Muscle layer of colon (tissue), 2 donors: Measurements from ENCODE around the gene NAMPT.
"Not testable (repeated sequence)": the region's sequence is repeated elsewhere in the genome, so short reads cannot be mapped to it uniquely, and the experiment has no call there.

Experiments
- H3K27ac ChIP-seq: one replicate; pipeline ENCODE4 v1.7.0; 2013; ENCODE audit warnings: low read depth, mild to moderate bottlenecking, low read length, moderate library complexity
- H3K27me3 ChIP-seq, 2 donors: one replicate each; pipeline ENCODE4 v1.7.0; 2013; ENCODE audit warnings: low read length in 2 of 2, mild to moderate bottlenecking in 2 of 2; ENCODE audit not compliant: insufficient read depth in 2 of 2, control insufficient read depth in 1 of 2
- H3K36me3 ChIP-seq: one replicate; pipeline ENCODE4 v1.7.0; 2013; ENCODE audit warnings: mild to moderate bottlenecking, low read length; ENCODE audit not compliant: insufficient read depth
- H3K4me1 ChIP-seq: one replicate; pipeline ENCODE4 v1.7.0; 2013; ENCODE audit warnings: mild to moderate bottlenecking, low read length; ENCODE audit not compliant: insufficient read depth
- H3K4me3 ChIP-seq, 2 donors: one replicate each; pipeline ENCODE4 v1.7.0; 2013; ENCODE audit warnings: low read length in 2 of 2, low read depth in 1 of 2, mild to moderate bottlenecking in 1 of 2, moderate library complexity in 1 of 2
- H3K9ac ChIP-seq: one replicate; pipeline ENCODE4 v1.7.0; 2013; ENCODE audit warnings: low read length
- H3K9me3 ChIP-seq: one replicate; pipeline ENCODE4 v1.7.0; 2013; ENCODE audit warnings: mild to moderate bottlenecking, low read length
- donor health status: abdominal sarcoma.
- donor health status: Adenocarcinoma of cecum.

NAMPT gene

GRCh38 chr7:106284714-106285050, at the start of gene NAMPT:
Gene NAMPT, minus strand, starts transcription at chr7:106284983. Its CDS starts 99 bp downstream, at chr7:106284884.
- Histone ChIP-seq H3K4me3 (peak within 1 kb of the TSS; percentile 68 to 94), H3K27ac (peak within 1 kb of the TSS; percentile 99), H3K36me3 (no peaks in the 10 kb centered on the region), H3K9me3 (no peaks in the 10 kb centered on the region), H3K9ac (peak within 1 kb of the TSS; percentile 93), H3K27me3 (no peaks in the 10 kb centered on the region), H3K4me1 (peaks cover 11% of the 10 kb centered on the region)

GRCh38 chr7:106332201-106332600, 47.4 kb upstream of the NAMPT start:
- H3K9ac ChIP-seq, result no peak overlapping the region
- H3K27ac ChIP-seq, result no peak overlapping the region
- H3K4me3 ChIP-seq, result no peak overlapping the region
- H3K36me3 ChIP-seq, result no peaks in the 10 kb centered on the region
- H3K27me3 ChIP-seq, result no peaks in the 10 kb centered on the region
- no peaks in the 10 kb centered on the region for H3K9me3 ChIP-seq
- peaks cover 8% of the 10 kb centered on the region for H3K4me1 ChIP-seq

DNA sequence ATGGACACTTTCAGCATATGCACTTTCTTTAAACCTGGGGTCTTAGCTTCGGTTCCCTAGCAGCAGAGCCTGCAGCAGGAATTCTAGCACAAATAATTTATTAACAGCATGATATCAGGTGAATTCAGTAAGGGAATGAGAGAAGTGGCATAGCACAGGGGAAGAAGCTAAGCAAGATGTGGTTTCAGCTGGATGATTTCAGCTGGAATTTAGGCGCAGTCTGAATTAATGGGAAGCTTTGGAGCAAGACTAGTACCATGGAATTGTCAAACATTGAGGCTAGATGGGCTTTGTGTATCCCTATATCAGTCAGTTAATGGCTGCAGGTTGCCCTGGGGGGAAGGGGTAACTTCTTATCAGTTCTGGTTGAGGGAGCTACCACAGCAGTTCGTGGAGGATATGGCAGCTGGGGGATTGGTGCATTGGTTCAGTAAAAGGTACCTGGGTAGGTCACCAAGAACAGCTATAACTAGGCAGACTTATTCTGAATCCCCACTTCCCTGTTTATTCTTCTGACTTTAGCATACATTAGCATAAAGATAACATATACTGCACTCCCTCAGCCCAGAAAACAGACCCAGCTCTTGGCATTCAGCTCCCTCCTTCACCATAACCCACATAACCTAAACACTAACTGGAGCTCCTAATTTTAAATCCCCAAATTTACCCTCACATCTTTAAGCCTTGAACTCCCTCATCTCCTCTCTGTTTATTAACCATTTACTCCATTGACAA, 46.8 kb upstream of the NAMPT start:
- H3K27me3 ChIP-seq, result no peaks in the 10 kb centered on the region

DNA sequence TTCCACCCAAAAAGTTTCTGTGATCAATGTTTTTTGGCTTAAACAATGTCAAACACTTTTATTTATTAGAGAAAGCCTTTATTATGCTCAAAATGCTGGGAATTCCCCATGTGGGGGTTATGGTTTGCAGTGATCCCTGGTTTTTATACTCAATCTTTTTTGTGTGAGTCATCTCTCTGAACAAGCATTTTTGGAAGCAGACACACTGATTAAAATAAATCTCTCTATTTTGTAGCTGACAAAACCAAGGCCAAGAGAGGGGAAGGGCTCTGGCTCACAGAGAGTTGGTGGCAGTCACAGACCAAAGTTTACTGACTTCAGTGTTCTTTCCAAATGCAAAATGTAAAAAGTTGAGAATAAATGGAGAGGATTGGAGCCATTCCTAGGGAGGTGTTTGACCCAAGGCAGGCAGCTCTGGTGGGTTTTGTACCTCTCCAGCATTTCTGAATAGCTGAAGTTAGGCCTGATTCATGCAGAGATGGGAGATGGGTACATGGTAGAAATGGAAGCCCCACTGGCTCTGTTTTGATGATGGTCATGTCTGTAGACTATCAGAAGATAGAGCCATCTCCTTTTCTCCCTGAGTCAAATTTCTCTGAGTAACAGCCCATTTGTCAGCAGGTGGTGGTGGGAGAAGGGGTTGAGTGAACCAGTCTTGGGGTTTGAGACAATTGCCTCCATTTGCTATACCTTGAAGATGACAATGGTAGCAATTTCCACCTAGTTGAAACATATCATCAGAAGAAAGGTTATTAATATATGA, 45.4 kb upstream of the NAMPT start:
- Histone ChIP-seq H3K9ac (no peak overlapping the region), H3K4me3 (no peak overlapping the region), H3K27me3 (no peaks in the 10 kb centered on the region), H3K4me1 (peaks cover 5% of the 10 kb centered on the region), H3K36me3 (no peaks in the 10 kb centered on the region), H3K9me3 (no peaks in the 10 kb centered on the region), H3K27ac (no peak overlapping the region)

More for the DNA sequence above, 46.8 kb upstream of the NAMPT start:
- H3K4me1 ChIP-seq, result peaks cover 8% of the 10 kb centered on the region
- no peak overlapping the region for H3K9ac ChIP-seq
- no peak overlapping the region for H3K4me3 ChIP-seq
- no peaks in the 10 kb centered on the region for H3K9me3 ChIP-seq
- no peak overlapping the region for H3K27ac ChIP-seq
- H3K36me3 ChIP-seq, result no peaks in the 10 kb centered on the region

- Histone ChIP-seq H3K9me3 (no peaks in the 10 kb centered on the region), H3K4me1 (peaks cover 5% of the 10 kb centered on the region), H3K9ac (no peak overlapping the region), H3K27ac (no peak overlapping the region), H3K36me3 (no peaks in the 10 kb centered on the region), H3K27me3 (no peaks in the 10 kb centered on the region), H3K4me3 (no peak overlapping the region)
Observed at GRCh38 chr7:106329408-106329807, 44.6 kb upstream of the NAMPT start.

DNA sequence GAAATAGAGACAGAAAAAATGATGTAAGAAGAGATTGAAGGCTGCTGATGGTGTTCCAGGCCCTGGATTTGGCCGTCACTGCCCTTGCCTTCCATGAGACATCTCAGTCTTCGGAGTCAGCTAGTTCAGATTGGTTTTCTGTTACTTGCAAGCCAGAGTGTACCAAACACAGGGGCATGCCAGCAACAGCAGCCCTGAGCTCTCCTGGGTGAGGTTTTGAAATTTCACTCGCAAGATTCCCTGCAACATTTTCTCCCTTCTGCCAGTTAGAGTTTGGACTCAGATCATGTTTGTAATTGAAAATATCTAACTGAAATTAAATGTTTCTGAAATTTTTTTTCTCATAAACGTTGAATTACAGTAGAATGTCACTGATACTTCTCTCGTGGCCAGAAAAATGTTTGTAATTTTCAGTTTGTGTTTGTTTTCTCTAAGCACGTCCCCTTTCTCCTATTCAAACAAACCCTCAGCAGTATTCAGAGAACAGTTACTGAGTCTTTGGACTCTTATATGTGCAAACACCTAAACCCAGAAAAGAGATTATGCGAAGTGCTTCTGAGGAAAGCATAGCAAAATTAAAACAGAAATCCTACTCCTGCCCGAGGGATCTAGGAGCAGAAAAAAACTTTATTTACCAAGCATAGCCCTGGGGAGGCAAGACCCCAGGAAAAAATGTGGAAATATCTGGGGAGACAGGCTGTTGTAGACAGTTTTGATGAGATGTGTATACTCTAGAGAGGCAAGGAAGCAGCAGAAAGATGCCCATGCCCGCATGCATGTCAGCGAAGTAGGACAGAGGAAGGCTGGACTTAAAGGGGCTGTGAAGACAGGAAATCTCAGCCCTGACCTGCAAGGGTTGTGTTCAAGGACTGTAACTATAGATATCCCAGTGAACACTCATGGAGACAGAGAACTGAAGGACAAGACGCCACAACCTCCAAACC, 43.0 kb upstream of the NAMPT start:
- H3K9me3 ChIP-seq, result no peaks in the 10 kb centered on the region
- no peaks in the 10 kb centered on the region for H3K27me3 ChIP-seq
- H3K9ac ChIP-seq, result no peak overlapping the region
- no peaks in the 10 kb centered on the region for H3K36me3 ChIP-seq
- no peak overlapping the region for H3K27ac ChIP-seq
- no peak overlapping the region for H3K4me3 ChIP-seq
- H3K4me1 ChIP-seq, result peaks cover 5% of the 10 kb centered on the region

- Histone ChIP-seq H3K27me3 (no peaks in the 10 kb centered on the region), H3K27ac (no peak overlapping the region), H3K9me3 (no peaks in the 10 kb centered on the region), H3K36me3 (no peaks in the 10 kb centered on the region), H3K4me3 (no peak overlapping the region), H3K4me1 (peaks cover 5% of the 10 kb centered on the region), H3K9ac (no peak overlapping the region)
Observed at GRCh38 chr7:106326594-106327537, 42.1 kb upstream of the NAMPT start.

GRCh38 chr7:106324509-106324908, 39.7 kb upstream of the NAMPT start:
- not testable (repeated sequence) for H3K36me3 ChIP-seq, H3K9me3 ChIP-seq, H3K9ac ChIP-seq, H3K4me3 ChIP-seq, H3K27ac ChIP-seq, H3K4me1 ChIP-seq, H3K27me3 ChIP-seq

DNA sequence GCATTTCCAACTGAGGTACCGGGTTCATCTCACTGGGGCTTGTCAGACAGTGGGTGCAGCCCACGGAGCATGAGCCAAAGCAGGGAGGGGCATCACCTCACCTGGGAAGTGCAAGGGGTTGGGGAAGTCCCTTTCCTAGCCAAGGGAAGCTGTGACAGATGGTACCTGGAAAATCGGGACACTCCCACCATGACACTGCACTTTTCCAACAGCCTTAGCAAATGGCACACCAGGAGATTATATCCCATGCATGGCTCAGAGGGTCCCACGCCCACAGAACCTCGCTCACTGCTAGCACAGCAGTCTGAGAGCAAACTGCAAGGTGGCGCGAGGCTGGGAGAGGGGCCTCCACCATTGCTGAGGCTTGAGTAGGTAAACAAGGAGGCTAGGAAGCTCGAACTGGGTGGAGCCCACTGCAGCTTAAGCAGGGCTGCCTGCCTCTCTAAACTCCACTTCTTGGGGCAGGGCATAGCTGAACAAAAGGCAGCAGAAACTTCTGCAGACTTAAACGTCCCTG, 35.5 kb upstream of the NAMPT start:
- not testable (repeated sequence) for H3K9me3 ChIP-seq, H3K27me3 ChIP-seq, H3K36me3 ChIP-seq, H3K4me3 ChIP-seq, H3K9ac ChIP-seq, H3K4me1 ChIP-seq, H3K27ac ChIP-seq

DNA sequence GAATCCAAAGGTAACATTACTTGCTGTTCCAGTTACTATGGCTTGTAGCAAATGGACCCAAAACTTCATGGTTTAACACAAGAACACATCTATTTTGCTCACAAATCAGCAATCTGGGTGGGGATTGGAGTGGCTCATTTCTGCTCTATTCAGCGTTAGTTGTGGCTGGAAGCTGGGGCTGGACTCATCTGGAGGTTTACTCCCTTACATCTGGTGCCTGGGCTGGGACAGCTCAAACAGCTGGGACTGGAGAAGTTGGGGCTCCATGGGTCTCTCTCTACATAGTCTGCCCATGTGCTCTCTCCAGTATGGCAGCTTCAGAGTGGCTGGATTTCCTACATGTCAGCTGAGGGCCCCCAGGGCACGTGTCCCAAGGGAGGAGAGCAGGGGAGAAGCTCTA, 33.7 kb upstream of the NAMPT start:
- Histone ChIP-seq H3K27me3 (no peaks in the 10 kb centered on the region), H3K4me1 (no peaks in the 10 kb centered on the region), H3K36me3 (no peaks in the 10 kb centered on the region), H3K9me3 (no peaks in the 10 kb centered on the region), H3K4me3 (no peak overlapping the region), H3K27ac (no peak overlapping the region), H3K9ac (no peak overlapping the region)
